Tibial nerve (tissue), 4 donors: ENCODE measurements around the gene GBX1. TPM values are rescaled to one million over a fixed set of nuclear protein-coding genes. Genes with fewer than 3 reads are reported as not detected.

ENCODE experiments used
- DNase-seq, 2 donors: peaks; one replicate each; pipeline ENCODE4 v3.0.0-alpha.2; 2019; ENCODE audit warnings: low spot score in 2 of 2
- H3K27ac ChIP-seq, 4 donors: fragments of 200-600 bp; sonication (generic) in 3 of 4; one replicate each; pipeline ENCODE4 v1.5.1; 2017 to 2019; ENCODE audit warnings: mild to moderate bottlenecking in 1 of 4
- H3K27me3 ChIP-seq, 2 donors: fragments of 200-600 bp; sonication (generic) in 1 of 2; one replicate each; pipeline versions ENCODE4 v1.5.1 to v1.6.0; 2017 to 2019
- H3K36me3 ChIP-seq, 3 donors: fragments of 200-600 bp; sonication (generic); one replicate each; pipeline ENCODE4 v1.5.1; 2018 to 2019
- H3K4me1 ChIP-seq, 4 donors: fragments of 200-600 bp; sonication (generic) in 3 of 4; one replicate each; pipeline ENCODE4 v1.5.1; 2017 to 2019
- H3K4me3 ChIP-seq, 4 donors: fragments of 200-600 bp; sonication (generic) in 3 of 4; one replicate each; pipeline ENCODE4 v1.5.1; 2017 to 2019; ENCODE audit warnings: mild to moderate bottlenecking in 1 of 4, moderate library complexity in 1 of 4
- H3K9me3 ChIP-seq, 4 donors: fragments of 200-600 bp; sonication (generic) in 3 of 4; one replicate each; pipeline ENCODE4 v1.5.1; 2017 to 2019
- EP300 ChIP-seq, 2 donors: sonication (generic); formaldehyde crosslinking; IDR thresholded peaks; one replicate each; pipeline ENCODE4 v1.6.1; 2017; ENCODE audit warnings: antibody characterized with exemption in 2 of 2, mild to moderate bottlenecking in 1 of 2
- POLR2A ChIP-seq, 2 donors: fragments of 450-650 bp; IDR thresholded peaks; one replicate each; pipeline ENCODE4 v1.6.1; 2017; ENCODE audit warnings: antibody characterized with exemption in 2 of 2, mild to moderate bottlenecking in 2 of 2, moderate library complexity in 2 of 2
- WGBS, 2 donors: methylation state at CpG; one replicate each; pipeline ENCODE4 v1.1.5; 2018; 5-methylcytosine and 5-hydroxymethylcytosine counted together
- total RNA-seq, 4 donors: library from RNA; depleted of rRNA; stranded (reverse); fragments of >200 nt; gene quantifications; one replicate each; pipeline ENCODE4 v1.1.0, GENCODE V29; 2016
- TF ChIP-seq, protein P1 (sequence below), 5 experiments: fragments of 200-600 bp in 3 of 5; fragments of 450-650 bp in 2 of 5; sonication (generic) in 3 of 5; IDR thresholded peaks; one replicate each; pipeline ENCODE4 v1.5.1; 2016 to 2019; ENCODE audit warnings: antibody characterized with exemption in 5 of 5, mild to moderate bottlenecking in 3 of 5, moderate library complexity in 2 of 5

GBX1 gene
- total RNA-seq, 4 donors from 2014 or later = not detected

DNA sequence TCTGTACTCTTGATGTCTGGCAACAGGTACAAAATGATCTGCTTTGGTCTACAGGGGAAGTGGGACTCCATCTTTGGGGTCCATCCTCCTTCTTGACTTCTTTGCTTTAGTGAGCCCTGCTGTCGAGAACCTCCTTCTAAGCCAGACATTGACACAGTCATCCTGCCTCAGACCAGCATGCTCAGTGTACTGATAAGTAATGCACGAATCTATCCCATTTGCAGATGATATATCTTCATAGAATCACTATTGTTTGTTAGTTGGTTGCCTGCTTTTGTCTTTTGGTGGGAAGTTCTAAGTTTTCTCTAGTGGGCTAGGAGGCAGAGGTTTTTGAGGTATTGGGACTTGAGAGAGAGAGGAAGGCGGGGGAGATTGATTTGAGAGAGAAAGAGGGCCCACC is 33.9 kb upstream of the GBX1 start:
- no peak for DNase-seq
- Histone ChIP-seq H3K27ac (no peak overlapping the region), H3K27me3 (peaks cover 0 to 10% of the 10 kb centered on the region in 2 donors), H3K36me3 (no peaks in the 10 kb centered on the region), H3K4me3 (no peak overlapping the region), H3K9me3 (no peaks in the 10 kb centered on the region), H3K4me1 (peaks cover 0 to 10% (median 3%) of the 10 kb centered on the region in 4 donors)
- TF ChIP-seq, protein P1, sequence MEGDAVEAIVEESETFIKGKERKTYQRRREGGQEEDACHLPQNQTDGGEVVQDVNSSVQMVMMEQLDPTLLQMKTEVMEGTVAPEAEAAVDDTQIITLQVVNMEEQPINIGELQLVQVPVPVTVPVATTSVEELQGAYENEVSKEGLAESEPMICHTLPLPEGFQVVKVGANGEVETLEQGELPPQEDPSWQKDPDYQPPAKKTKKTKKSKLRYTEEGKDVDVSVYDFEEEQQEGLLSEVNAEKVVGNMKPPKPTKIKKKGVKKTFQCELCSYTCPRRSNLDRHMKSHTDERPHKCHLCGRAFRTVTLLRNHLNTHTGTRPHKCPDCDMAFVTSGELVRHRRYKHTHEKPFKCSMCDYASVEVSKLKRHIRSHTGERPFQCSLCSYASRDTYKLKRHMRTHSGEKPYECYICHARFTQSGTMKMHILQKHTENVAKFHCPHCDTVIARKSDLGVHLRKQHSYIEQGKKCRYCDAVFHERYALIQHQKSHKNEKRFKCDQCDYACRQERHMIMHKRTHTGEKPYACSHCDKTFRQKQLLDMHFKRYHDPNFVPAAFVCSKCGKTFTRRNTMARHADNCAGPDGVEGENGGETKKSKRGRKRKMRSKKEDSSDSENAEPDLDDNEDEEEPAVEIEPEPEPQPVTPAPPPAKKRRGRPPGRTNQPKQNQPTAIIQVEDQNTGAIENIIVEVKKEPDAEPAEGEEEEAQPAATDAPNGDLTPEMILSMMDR (IDR thresholded peaks at IDR 0.05) = no peak
- TF ChIP-seq POLR2A (IDR thresholded peaks at IDR 0.05) = no peak
- TF ChIP-seq EP300 (IDR thresholded peaks at IDR 0.05) = no peak
- WGBS, 2 donors = 88 to 94% methylated on average over 3 of the region's 3 CpGs

DNA sequence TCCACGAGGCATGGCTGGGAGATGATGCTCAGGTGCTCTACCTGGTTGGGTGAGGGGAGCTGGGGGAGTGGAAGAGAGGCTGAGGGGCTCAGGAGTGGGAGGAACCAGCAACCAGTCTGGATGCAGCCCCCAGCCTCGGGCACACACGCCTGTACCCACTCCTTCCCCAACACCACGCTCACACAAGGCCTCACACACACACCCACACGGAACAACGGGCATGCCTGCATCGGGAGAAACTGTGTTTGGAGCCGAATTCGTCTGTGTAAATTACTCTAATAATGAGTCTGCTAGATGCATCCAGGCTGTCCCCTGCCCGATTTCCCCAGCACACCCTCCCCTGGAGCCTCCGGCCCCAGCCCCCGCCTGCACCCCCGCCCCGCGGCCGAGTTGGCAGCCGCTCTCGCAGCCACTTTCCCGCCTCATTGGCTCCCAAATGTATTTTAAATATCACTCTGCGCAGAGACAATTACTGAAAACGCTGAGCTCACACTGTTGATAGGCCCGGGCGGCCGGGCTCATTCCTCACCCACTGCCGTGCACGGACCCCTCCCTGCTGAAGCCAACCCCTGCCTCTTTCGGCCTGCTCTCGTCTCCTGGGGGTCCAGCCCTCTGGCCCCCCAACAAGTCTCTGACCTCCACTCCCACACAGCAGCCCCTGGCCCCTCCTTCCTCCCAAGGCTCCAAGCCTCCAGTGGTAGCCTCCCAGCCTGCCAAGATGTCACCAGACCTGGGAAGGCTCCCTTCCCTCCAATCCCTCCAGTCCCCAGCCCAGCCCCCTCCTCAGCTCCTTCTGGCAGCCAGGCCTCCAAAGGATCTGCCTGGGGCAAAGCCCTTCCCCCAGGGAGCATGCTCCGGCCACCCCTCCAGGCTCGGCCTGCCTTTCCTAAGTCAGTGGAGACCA is 31.7 kb upstream of the GBX1 start:
- TF ChIP-seq, protein P1 (IDR thresholded peaks at IDR 0.05) = no peak
- no peak for TF ChIP-seq POLR2A (IDR thresholded peaks at IDR 0.05)
- no peak for TF ChIP-seq EP300 (IDR thresholded peaks at IDR 0.05)
- peaks cover 0 to 5% of the 10 kb centered on the region in 2 donors for H3K27me3 ChIP-seq
- DNase-seq = no peak
- no peak overlapping the region for H3K27ac ChIP-seq
- H3K9me3 ChIP-seq = no peaks in the 10 kb centered on the region
- 38 to 45% methylated on average over 23 to 30 of the region's 30 CpGs for WGBS, 2 donors
- no peaks in the 10 kb centered on the region for H3K36me3 ChIP-seq
- H3K4me3 ChIP-seq = no peak overlapping the region
- H3K4me1 ChIP-seq = peaks cover 0 to 10% (median 3%) of the 10 kb centered on the region in 4 donors

DNA sequence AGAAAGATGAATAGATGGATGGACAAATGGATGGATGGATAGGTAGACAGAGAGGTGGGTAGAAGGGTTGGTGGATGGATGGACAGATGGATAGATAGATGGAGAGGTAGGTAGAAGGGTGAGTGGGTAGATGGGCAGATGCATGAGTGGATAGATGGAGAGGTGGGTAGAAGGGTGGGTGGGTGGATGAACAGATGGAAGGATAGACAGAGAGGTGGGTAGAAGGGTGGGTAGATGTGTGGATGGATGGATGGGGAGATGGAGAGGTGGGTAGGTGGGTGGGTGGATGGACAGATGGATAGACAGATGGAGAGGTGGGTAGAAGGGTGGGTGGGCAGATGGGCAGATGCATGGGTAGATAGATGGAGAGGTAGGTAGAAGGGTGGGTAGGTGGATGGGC is 30.4 kb upstream of the GBX1 start:
- Histone ChIP-seq H3K4me1 (peaks cover 0 to 10% (median 3%) of the 10 kb centered on the region in 4 donors), H3K9me3 (no peaks in the 10 kb centered on the region), H3K27ac (no peak overlapping the region), H3K4me3 (no peak overlapping the region), H3K27me3 (no peaks in the 10 kb centered on the region), H3K36me3 (no peaks in the 10 kb centered on the region)
- TF ChIP-seq EP300 (IDR thresholded peaks at IDR 0.05) (no peak), POLR2A (IDR thresholded peaks at IDR 0.05) (no peak)
- TF ChIP-seq, protein P1 (IDR thresholded peaks at IDR 0.05) = no peak
- DNase-seq = no peak

DNA sequence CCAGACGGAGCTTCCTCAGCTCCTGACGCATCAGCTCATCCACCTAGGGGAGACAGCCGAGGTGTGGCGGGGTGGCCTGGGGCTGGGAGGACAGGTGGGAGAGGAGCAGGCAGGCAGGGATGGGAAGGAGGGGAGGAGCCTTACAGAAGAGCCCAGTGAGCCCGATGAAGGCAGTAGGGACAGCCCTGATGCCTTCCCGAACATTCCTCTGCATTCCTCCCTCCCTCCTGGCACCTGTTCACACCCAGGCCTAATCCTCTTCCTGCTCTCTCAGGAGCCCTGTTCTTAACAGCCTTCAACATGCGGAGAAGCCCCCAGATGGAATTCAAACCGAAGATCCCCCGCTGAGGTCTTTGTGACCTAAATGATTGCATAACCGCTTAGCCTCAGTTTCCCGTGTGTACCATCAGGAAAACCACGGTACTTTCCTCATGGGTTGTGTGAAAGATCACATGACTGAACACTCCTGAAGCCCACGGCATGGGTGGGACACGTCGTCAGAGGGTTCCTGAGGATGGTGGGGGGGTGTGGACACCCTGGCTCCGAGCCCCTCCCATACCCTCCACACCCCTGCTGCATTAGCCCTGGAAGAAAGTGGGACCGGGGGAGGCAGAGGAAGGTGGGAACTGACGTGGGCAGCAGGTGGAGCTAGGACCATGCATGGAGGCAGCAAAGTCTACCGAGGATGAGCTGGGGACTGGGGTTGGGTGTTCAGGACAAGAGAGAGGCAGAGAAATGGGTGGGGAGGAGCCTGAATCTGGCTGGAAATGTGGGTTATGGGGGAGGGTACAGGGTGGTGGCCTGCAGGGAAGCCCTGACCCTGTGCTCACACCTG is 28.3 kb upstream of the GBX1 start:
- H3K27me3 ChIP-seq = no peaks in the 10 kb centered on the region
- no peak overlapping the region for H3K4me3 ChIP-seq
- WGBS, 2 donors = 52 to 56% methylated on average over 19 of the region's 19 CpGs
- DNase-seq = no peak
- H3K36me3 ChIP-seq = no peaks in the 10 kb centered on the region
- no peak overlapping the region for H3K27ac ChIP-seq
- H3K9me3 ChIP-seq = no peaks in the 10 kb centered on the region
- H3K4me1 ChIP-seq = peaks cover 0 to 10% (median 3%) of the 10 kb centered on the region in 4 donors
- no peak for TF ChIP-seq POLR2A (IDR thresholded peaks at IDR 0.05)
- TF ChIP-seq EP300 (IDR thresholded peaks at IDR 0.05) = no peak

DNA sequence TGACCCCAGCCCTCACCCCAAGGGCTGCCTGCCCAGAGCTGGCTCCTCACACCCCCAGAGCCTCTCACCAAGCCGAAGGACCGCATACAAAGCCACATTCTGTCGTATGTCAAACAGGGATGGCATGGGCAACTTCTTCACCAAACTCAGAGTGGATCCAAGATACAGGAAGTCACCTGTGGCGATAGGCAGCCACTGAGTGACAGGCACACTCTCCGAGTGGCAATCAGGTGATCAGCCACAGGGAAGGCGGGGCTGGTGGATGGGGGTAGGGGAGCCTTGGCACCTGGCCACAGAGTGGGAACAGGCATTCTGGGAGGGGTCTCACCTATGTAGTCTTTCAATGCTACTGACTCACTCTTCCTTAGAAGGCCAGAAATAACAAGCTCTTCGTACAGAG is 26.7 kb upstream of the GBX1 start:
- H3K27ac ChIP-seq = no peak overlapping the region
- 73 to 74% methylated on average over 7 of the region's 7 CpGs for WGBS, 2 donors

More for the DNA sequence above, 26.7 kb upstream of the GBX1 start:
- H3K4me3 ChIP-seq = no peak overlapping the region
- no peaks in the 10 kb centered on the region for H3K27me3 ChIP-seq
- TF ChIP-seq EP300 (IDR thresholded peaks at IDR 0.05) = no peak
- TF ChIP-seq, protein P1 (IDR thresholded peaks at IDR 0.05) = no peak
- TF ChIP-seq POLR2A (IDR thresholded peaks at IDR 0.05) = no peak
- DNase-seq = no peak
- H3K9me3 ChIP-seq = no peaks in the 10 kb centered on the region
- H3K36me3 ChIP-seq = no peaks in the 10 kb centered on the region
- peaks cover 0 to 2% (median 0%) of the 10 kb centered on the region in 4 donors for H3K4me1 ChIP-seq
